HepG2 (cell line): ENCODE measurements around the gene SP7. TPM values are rescaled to one million over a fixed set of nuclear protein-coding genes. Genes with fewer than 3 reads are reported as not detected.

ENCODE experiments used
- GLI4 ChIP-seq: sonication (generic); formaldehyde crosslinking; IDR thresholded peaks from 2 replicates; pipeline ENCODE4 v1.5.1; 2020; ENCODE audit warnings: missing genetic modification reagents, mild to moderate bottlenecking, moderate library complexity, borderline replicate concordance
- KLF11 ChIP-seq: IDR thresholded peaks from 2 replicates; pipeline ENCODE4 v1.6.1; 2016; ENCODE audit warnings: missing compliant biosample characterization
- MYNN ChIP-seq: sonication (generic); formaldehyde crosslinking; IDR thresholded peaks from 2 replicates; pipeline ENCODE4 v1.4.0; 2020; ENCODE audit warnings: mild to moderate bottlenecking, low read depth, missing genetic modification reagents
- NCOR1 ChIP-seq: fragments of 200-600 bp; sonication (generic); IDR thresholded peaks from 2 replicates; pipeline ENCODE4 v1.7.0; 2017; ENCODE audit warnings: antibody characterized with exemption, low read length, borderline replicate concordance
- ZNF407 ChIP-seq: sonication (generic); formaldehyde crosslinking; IDR thresholded peaks from one replicate; pipeline ENCODE4 v1.5.1; 2020; ENCODE audit warnings: mild to moderate bottlenecking, missing genetic modification reagents; ENCODE audit errors: not compliant biosample characterization
- ZNF75D ChIP-seq: sonication (generic); formaldehyde crosslinking; IDR thresholded peaks from 2 replicates; pipeline ENCODE4 v1.8.1; 2023; ENCODE audit warnings: missing genetic modification reagents, mild to moderate bottlenecking, borderline replicate concordance
- polyA plus RNA-seq, 8 experiments: library from polyadenylated mRNA; depleted of rRNA in 3 of 8; stranded (reverse) in 7 of 8; unstranded in 1 of 8; fragments of >200 nt; fragmentation: Illumina TruSeq in 4 of 8; extraction: Trizol in 4 of 8; gene quantifications; 2 replicates each; pipeline versions ENCODE4 v1.2.1 to v1.2.3, GENCODE V29; 2011 to 2016; ENCODE audit warnings: low read depth in 4 of 8, missing spikeins in 1 of 8, mixed read lengths in 1 of 8; ENCODE audit not compliant: insufficient read depth in 1 of 8
- total RNA-seq, 5 experiments: library from RNA; depleted of rRNA; stranded (reverse); fragments of >200 nt; fragmentation: Illumina TruSeq; extraction: Trizol; gene quantifications; 2 replicates each; pipeline ENCODE4 v1.2.3, GENCODE V29; 2016; ENCODE audit warnings: low read depth in 1 of 5
- TF ChIP-seq, protein P1 (sequence below): fragments of 450-650 bp; IDR thresholded peaks from 2 replicates; pipeline ENCODE4 v1.6.1; 2017; ENCODE audit warnings: mild to moderate bottlenecking
- TF ChIP-seq, protein P2 (sequence below): sonication (generic); formaldehyde crosslinking; IDR thresholded peaks from 2 replicates; pipeline ENCODE4 v1.8.1; 2022; ENCODE audit warnings: low read depth, mild to moderate bottlenecking, missing genetic modification reagents

The SP7 gene
- total and polyA plus RNA-seq, 2 of the 13 experiments (the other 11 are each of a cell fraction or from before 2014, with no cell fraction given) = not detected

DNA sequence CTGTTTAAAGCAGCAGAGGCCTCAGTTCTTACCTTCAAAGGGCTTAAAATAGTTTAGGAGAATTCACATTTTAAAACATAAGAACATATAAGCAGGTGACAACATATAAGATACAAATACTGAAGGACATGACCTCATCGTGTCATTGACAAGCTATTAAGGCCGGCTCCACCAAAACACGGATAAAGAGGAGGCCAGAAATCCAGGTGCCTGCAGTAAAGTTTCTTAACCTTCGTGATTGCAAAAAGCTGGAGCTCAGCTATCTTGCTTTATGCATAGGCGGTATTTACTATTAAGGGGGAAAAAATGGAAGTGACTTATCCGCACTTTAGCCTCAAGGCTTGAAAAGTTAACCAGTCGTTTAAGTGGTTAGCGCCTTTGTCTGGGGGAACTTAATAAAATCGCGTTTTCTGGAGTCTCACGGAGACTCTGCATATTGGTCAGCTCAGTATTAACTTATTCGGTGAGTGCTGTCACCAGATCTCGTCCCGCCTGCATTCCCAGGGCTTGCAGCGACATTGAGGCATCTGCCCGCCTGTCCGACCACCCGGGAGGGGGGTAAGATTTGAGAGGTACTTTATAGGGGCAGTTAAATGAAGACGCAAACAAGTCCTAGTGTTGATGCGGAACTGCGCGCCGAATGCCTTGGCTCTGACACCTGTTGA, 42.7 kb upstream of the SP7 start (continued):
- TF ChIP-seq, protein P1, sequence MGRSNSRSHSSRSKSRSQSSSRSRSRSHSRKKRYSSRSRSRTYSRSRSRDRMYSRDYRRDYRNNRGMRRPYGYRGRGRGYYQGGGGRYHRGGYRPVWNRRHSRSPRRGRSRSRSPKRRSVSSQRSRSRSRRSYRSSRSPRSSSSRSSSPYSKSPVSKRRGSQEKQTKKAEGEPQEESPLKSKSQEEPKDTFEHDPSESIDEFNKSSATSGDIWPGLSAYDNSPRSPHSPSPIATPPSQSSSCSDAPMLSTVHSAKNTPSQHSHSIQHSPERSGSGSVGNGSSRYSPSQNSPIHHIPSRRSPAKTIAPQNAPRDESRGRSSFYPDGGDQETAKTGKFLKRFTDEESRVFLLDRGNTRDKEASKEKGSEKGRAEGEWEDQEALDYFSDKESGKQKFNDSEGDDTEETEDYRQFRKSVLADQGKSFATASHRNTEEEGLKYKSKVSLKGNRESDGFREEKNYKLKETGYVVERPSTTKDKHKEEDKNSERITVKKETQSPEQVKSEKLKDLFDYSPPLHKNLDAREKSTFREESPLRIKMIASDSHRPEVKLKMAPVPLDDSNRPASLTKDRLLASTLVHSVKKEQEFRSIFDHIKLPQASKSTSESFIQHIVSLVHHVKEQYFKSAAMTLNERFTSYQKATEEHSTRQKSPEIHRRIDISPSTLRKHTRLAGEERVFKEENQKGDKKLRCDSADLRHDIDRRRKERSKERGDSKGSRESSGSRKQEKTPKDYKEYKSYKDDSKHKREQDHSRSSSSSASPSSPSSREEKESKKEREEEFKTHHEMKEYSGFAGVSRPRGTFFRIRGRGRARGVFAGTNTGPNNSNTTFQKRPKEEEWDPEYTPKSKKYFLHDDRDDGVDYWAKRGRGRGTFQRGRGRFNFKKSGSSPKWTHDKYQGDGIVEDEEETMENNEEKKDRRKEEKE = no peak
- no peak for TF ChIP-seq GLI4 (CRISPR knock-in tag)
- no peak for TF ChIP-seq KLF11 (CRISPR knock-in tag)
- no peak for TF ChIP-seq NCOR1
- no peak for TF ChIP-seq ZNF75D
- TF ChIP-seq, protein P2, sequence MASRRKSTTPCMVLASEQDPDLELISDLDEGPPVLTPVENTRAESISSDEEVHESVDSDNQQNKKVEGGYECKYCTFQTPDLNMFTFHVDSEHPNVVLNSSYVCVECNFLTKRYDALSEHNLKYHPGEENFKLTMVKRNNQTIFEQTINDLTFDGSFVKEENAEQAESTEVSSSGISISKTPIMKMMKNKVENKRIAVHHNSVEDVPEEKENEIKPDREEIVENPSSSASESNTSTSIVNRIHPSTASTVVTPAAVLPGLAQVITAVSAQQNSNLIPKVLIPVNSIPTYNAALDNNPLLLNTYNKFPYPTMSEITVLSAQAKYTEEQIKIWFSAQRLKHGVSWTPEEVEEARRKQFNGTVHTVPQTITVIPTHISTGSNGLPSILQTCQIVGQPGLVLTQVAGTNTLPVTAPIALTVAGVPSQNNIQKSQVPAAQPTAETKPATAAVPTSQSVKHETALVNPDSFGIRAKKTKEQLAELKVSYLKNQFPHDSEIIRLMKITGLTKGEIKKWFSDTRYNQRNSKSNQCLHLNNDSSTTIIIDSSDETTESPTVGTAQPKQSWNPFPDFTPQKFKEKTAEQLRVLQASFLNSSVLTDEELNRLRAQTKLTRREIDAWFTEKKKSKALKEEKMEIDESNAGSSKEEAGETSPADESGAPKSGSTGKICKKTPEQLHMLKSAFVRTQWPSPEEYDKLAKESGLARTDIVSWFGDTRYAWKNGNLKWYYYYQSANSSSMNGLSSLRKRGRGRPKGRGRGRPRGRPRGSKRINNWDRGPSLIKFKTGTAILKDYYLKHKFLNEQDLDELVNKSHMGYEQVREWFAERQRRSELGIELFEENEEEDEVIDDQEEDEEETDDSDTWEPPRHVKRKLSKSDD = no peak
- peak; percentile 25 for TF ChIP-seq ZNF407 (CRISPR knock-in tag)
- no peak for TF ChIP-seq MYNN (CRISPR knock-in tag)
